GM19035 (cell line): ENCODE data around the gene FUS.
"Not testable (repeated sequence)": the region's sequence is repeated elsewhere in the genome, so short reads cannot be mapped to it uniquely, and the experiment has no call there.

Source experiments
- ATAC-seq: cut with Tn5 transposase; IDR thresholded peaks from one replicate; pipeline ENCODE4 v1.9.1; 2021; ENCODE audit not compliant: unreplicated experiment

FUS gene

DNA sequence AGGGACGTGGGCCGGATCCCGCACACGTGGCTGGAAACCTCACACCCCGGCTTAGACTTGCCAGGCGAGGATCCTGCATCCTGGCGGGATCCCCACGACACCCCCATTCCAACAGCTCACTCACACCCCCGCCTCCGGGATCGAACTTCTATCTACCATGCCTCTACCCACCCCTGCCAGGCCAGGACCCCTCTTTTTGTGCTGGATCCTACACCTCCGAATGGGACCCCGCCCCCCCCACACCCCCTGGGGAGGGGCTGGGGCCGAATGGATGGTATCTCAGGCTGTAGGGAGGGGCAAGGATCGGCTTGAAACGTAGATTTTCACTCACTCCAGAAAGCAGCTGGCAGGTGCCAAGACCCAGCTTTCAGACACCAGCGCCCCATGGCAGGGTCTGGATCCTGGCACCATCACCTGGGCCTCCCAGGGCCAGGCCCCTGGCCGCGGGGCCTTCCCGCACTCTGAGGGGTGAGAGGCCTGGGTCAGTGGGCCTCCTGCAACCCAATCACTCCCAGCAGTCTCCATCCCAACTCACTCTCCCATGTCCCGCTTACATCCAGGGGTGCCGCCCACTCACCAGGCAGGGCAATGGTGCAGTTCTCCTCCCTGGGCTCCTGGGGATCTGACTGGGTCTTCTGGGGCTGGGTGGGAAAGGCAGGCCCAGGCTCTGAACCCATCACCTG lies 36.8 kb upstream of the FUS start:
- ATAC-seq: no peak

DNA sequence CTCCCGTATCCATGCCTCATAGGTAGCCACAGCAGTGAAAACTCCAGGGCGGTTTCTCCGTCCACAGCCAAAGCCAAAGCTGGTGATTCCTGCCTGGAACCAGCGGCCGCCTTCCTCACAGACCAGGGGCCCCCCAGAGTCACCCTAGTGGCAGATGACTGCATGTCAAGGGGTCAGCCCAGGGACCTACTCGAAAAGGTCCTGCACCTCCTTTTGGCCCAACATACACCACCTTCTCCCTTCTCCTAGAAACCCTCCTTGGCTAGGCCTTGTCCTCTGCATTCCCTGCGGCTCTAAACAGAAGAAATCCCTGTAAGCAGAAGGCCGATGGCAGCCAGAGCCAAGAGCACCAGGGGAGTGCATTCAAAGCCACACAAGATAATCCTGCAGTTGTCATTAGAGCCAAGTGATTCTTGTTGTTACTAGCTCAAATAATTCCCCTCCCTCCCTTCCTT lies 36.2 kb upstream of the FUS start:
- no peak for ATAC-seq

GRCh38 chr16:31144418-31144817 lies 35.5 kb upstream of the FUS start:
- ATAC-seq: not testable (repeated sequence)

- ATAC-seq: no peak
These were observed 34.4 kb upstream of the FUS start for GRCh38 chr16:31145398-31145990.

- ATAC-seq: no peak
These were observed 32.4 kb upstream of the FUS start for GRCh38 chr16:31147574-31147973.

- no peak for ATAC-seq
These were observed 31.6 kb upstream of the FUS start for GRCh38 chr16:31148281-31148728.

- ATAC-seq: no peak
These were observed 31.0 kb upstream of the FUS start for GRCh38 chr16:31148896-31149295.

- no peak for ATAC-seq
These were observed 30.6 kb upstream of the FUS start for GRCh38 chr16:31149332-31149731.

DNA sequence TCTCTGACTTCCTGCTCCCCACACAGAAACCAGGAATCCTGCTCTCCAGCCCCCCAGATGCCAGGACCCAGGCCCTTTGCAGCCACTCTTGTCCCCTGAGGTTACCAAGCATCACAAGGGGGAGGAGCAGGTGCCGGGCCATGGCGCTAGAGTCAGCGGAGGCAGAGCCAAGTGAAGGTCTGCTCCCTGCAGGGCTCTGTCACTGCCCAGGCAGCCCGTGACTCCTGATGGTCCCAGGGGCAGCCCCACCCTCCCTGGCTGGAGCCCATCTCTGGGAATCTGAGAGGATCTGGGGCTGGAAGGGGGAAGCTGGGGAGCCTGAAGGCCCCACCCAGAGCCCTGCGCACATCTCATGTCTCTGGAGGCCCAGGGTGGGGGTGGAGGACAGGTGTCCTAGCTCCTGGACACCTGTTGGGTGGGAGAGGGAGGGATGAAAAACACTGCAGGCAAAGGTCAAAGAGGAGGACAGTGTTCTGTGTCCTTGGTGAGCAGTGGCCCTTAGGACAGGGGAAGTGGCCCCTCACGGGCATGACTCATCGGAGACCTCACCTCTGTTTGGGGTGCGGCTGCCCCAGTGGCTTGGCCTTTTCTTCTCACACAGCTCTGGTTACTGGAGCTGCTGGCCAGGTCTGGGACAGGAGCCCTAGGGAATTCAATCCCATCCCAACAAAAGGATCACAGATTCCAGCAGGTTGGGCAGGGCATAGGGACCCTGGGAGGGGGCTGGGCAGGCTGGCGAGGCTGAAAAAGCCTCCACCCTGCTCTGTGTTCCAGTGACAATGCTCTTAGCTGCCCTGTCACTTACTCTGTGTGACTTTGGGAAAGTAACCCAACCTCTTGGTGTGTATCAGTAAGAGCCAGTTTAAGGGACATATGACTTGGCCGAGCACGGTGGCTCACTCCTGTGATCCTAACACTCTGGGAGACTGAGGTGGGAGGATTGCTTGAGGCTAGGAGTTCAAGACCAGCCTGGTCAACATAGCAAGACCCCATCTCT lies 29.7 kb upstream of the FUS start, which contains the start of gene PRSS36:
Gene PRSS36 (minus strand): TSS at position 173 of the 997 bp plus-strand sequence. CDS start 31 bp downstream, at position 142.
- ATAC-seq: no peak

GRCh38 chr16:31150976-31151375 lies 29.0 kb upstream of the FUS start:
- ATAC-seq: not testable (repeated sequence)

DNA sequence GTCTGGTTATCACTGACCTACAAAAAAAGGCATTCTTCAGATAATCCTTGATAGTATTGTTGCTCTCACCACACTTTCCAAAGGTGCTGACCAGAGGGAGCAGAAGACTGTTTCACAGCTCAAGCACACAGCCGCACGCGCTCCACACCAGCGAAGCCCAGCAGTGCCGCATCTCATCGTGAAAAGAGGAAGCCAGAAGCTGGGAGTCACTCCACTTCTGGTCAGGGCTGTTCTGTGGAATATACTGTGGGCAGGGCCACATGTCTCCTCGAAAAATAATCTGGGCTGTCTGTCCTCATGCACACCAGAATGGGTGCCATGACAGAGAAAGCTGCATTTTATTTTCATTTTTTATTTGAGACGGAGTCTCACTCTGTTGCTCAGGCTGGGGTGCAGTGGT lies 22.8 kb upstream of the FUS start:
- ATAC-seq: no peak

GRCh38 chr16:31167315-31167714 lies 12.6 kb upstream of the FUS start:
- no peak for ATAC-seq

DNA sequence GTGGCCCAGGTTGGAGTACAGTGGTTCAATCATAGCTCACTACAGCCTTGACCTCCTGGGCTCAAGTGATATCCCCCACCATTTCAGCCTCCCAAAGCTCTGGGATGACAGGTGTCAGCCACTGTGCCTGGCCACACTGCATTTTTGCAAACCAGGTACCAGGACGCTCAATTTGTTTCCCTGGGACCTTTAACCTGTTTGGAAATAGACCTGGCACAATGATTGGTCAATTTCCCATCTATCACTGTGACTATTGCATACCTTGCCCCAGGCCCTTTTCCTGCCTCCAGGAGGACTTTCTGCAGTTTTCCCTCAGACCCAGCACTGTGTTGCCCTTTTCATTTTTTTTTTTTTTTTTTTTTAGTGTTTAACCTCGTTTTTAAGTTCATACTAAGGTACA lies 11.1 kb upstream of the FUS start:
- no peak for ATAC-seq

- ATAC-seq: not testable (repeated sequence)
These were observed 9.9 kb upstream of the FUS start for GRCh38 chr16:31170048-31170447.

DNA sequence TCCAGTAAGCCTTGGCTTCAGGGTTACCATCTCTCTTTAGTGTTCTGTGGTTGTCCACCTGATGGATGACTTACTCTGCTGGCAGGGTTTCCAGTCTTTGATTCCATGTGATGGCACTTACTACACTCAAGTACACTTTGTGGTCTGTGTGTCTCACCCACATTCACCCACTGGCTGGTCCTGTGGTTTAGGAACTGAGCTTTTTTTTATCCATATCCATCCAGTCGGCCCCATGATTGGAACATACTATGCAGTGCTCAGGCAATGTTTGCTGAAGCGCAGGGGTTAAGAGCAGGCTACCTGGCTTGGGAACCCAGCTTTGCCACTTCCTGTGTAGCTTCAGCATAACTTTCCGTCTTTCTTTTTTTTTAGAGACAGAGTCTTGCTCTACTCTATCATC lies 2.8 kb upstream of the FUS start:
- no peak for ATAC-seq

DNA sequence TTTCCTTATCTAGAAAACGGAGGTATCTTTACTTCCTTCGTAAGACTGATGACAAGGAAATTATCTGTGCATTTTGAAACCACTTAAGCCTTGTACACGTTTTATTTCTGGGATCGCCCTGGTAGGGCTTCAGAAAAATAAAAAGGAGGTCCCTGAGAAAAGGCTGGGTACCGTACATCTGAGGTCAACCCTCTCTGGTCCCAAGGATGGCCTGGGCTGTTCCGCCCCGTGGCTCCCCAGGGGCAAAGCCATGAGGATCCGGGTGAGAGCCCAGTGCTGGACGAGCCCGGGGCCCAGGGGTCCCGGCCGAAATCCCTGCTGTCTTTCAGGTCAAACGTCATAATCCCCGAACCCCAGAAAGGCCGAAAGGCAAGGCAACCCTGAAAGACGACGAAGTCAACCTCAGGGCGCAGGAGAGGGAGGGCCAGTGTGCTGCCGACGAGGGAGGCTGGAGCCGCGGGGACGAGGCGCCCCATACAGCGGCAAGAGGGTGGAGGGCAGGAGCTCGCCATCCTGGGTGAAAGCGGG lies 656 bp upstream of the FUS start:
- ATAC-seq: peak; percentile 4

- no peak for ATAC-seq
These were observed 1.3 kb downstream of the FUS start for GRCh38 chr16:31181102-31181830.

DNA sequence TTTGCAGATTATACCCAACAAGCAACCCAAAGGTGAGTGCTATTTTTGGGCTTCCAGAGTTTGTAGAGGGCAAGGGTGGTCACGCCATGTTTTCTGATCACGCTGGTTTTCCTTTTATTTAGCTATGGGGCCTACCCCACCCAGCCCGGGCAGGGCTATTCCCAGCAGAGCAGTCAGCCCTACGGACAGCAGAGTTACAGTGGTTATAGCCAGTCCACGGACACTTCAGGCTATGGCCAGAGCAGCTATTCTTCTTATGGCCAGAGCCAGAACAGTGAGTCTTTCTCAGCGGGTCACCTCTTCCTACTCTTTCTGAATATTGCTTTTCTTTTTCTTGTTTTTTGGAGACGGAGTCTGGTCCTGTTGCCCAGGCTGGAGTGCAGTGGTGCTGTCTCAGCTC lies 2.5 kb downstream of the FUS start:
- ATAC-seq: no peak

DNA sequence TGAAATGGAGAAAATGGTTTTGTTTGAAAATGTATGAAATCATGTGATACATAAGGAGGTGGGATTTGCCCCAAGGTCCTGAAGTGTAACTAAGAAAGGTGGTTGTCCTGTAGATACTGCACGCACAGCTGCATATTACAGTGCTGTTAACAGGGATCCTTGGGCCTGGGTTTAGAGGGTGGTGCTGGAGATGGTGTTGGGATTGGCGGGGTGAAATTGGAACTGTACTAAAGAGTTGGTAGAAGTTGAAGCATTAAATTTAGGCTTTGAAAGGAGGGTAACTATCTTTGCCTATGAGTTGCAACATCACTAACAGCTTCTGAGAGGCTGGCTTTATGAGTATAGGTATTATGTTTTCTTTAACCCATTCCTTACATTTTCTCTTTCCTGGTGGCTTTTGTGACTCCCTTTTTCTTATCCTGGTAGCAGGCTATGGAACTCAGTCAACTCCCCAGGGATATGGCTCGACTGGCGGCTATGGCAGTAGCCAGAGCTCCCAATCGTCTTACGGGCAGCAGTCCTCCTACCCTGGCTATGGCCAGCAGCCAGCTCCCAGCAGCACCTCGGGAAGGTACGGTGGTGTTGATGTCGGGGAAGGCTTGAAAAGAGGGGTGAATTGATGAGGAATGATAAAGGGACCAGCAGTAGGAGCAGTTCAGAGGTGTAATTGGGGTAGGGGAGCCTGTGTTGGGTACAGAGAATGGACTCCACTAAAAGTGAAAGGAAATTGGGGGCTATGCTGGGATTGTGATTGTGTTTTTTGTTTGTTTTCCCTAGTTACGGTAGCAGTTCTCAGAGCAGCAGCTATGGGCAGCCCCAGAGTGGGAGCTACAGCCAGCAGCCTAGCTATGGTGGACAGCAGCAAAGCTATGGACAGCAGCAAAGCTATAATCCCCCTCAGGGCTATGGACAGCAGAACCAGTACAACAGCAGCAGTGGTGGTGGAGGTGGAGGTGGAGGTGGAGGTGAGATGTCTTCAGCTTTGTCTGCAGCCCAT lies 3.8 kb downstream of the FUS start:
- no peak for ATAC-seq
